OCI-LY1 (cell line): ENCODE measurements around the gene RAPH1.

Source experiments
- CTCF ChIP-seq: fragments of 200-600 bp; sonication (generic), shearing (Covaris generic); IDR thresholded peaks from 2 replicates; pipeline ENCODE4 v1.5.1; 2017; ENCODE audit warnings: mild to moderate bottlenecking, antibody characterized with exemption, low read length, moderate library complexity, mixed read lengths
- EZH2 ChIP-seq: fragments of 200-600 bp; sonication (generic), shearing (Covaris generic); IDR thresholded peaks from 2 replicates; pipeline ENCODE4 v1.8.0; 2017; ENCODE audit warnings: borderline replicate concordance, mixed run types, mild to moderate bottlenecking, antibody characterized with exemption, low read length, moderate library complexity, mixed read lengths

- TF ChIP-seq EZH2 = no peak
- TF ChIP-seq CTCF = no peak
These were observed at the start of gene RAPH1 for GRCh38 chr2:203535078-203535783.
